K562 (cell line): Measurements from ENCODE around the gene ZNF512B. TPM values are rescaled to one million over a fixed set of nuclear protein-coding genes. Genes with fewer than 3 reads are reported as not detected.
A peak's percentile ranks its signal among the peaks of the same experiment; 100 is the strongest.

ENCODE experiments used
- ATAC-seq: fragments of 200-7000 bp; cut with Tn5 transposase; 3 replicates; pipeline ENCODE4 v1.9.1; 2020; ENCODE audit warnings: moderate library complexity
- BruUV-seq: library from RNA; stranded (reverse); fragments of 400-500 nt; replicated peaks from 2 replicates; lab custom pipeline; 2021; lab: Mats Ljungman, UMichigan
- CTCF ChIA-PET: fragments of 300-600 bp; formaldehyde crosslinking; extraction: SDS; loops from one replicate; lab custom pipeline; 2021; ENCODE audit warnings: low intra/inter-chr PET ratio; lab: Yijun Ruan, JAX
- POLR2A ChIA-PET: fragments of 300-600, 350-650 bp; sonication (Branson Sonifier 250); formaldehyde crosslinking; extraction: SDS; loops from one replicate; lab custom pipeline; 2021; ENCODE audit warnings: antibody characterized with exemption, inconsistent platforms; lab: Yijun Ruan, JAX
- DNase-seq, 4 experiments: peaks; one replicate each; pipeline versions ENCODE4 v3.0.0 to v3.0.0-alpha.2; 2011 to 2018; ENCODE audit warnings: low spot score in 3 of 4, mixed read lengths in 3 of 4; ENCODE audit errors: extremely low read depth in 1 of 4
- FAIRE-seq: peaks from 2 replicates; lab custom pipeline; 2011; peaks lifted over from hg19 to GRCh38; lab: Jason Lieb, UNC
- H2AFZ ChIP-seq: 2 replicates; pipeline ENCODE4 v1.6.0; 2011; ENCODE audit warnings: low read depth, low read length, control low read depth, inconsistent platforms
- H3K27ac ChIP-seq: fragments of 200-600 bp; 3 replicates; pipeline ENCODE4 v1.8.0; 2011; ENCODE audit warnings: low read depth, mild to moderate bottlenecking, control low read depth, inconsistent platforms, low read length, moderate library complexity, mixed read lengths; ENCODE audit errors: extremely low read depth
- H3K27me3 ChIP-seq, 2 experiments: fragments of 300-600 bp in 1 of 2; 2 replicates in 1 of 2; 3 replicates in 1 of 2; pipeline versions ENCODE4 v1.6.0 to v1.8.0; 2011; ENCODE audit warnings: inconsistent platforms in 2 of 2, low read length in 2 of 2, mild to moderate bottlenecking in 1 of 2, mixed read lengths in 1 of 2, moderate library complexity in 1 of 2; ENCODE audit not compliant: control insufficient read depth in 2 of 2, insufficient read depth in 2 of 2
- H3K36me3 ChIP-seq: fragments of 300-600 bp; 3 replicates; pipeline ENCODE4 v1.8.0; 2011; ENCODE audit warnings: mild to moderate bottlenecking, low read length, inconsistent platforms; ENCODE audit not compliant: control insufficient read depth, insufficient read depth
- H3K4me1 ChIP-seq, 2 experiments: fragments of 200-600 bp in 1 of 2; replicated peaks in 1 of 2; 2 replicates in 1 of 2; 3 replicates in 1 of 2; pipeline versions ENCODE4 v1.5.1 to v1.8.0; 2011; ENCODE audit warnings: inconsistent platforms in 2 of 2, low read length in 2 of 2, mild to moderate bottlenecking in 1 of 2, mixed read lengths in 1 of 2, moderate library complexity in 1 of 2; ENCODE audit not compliant: control insufficient read depth in 2 of 2, insufficient read depth in 2 of 2
- H3K4me2 ChIP-seq: 2 replicates; pipeline ENCODE4 v1.6.1; 2011; ENCODE audit warnings: low read length, control low read depth, inconsistent platforms, mixed read lengths; ENCODE audit not compliant: insufficient read depth
- H3K4me3 ChIP-seq: fragments of 200-600 bp; sonication (generic), shearing (Covaris generic); 2 replicates; pipeline ENCODE4 v1.5.1; 2016; ENCODE audit warnings: control low read depth, inconsistent platforms
- H3K79me2 ChIP-seq: fragments of 200-600 bp; 3 replicates; pipeline ENCODE4 v1.8.0; 2011; ENCODE audit warnings: low read length, inconsistent platforms; ENCODE audit not compliant: control insufficient read depth, insufficient read depth
- H3K9ac ChIP-seq, 2 experiments: 2 replicates each; pipeline versions ENCODE4 v1.6.0 to v1.6.1; 2011; ENCODE audit warnings: low read depth in 2 of 2, low read length in 2 of 2, control low read depth in 1 of 2, inconsistent platforms in 1 of 2, mild to moderate bottlenecking in 1 of 2, mixed read lengths in 1 of 2; ENCODE audit not compliant: insufficient read depth in 1 of 2
- H3K9me1 ChIP-seq: one replicate; pipeline ENCODE4 v1.6.0; 2011; ENCODE audit warnings: inconsistent platforms, mild to moderate bottlenecking, low read length, moderate library complexity; ENCODE audit not compliant: control insufficient read depth, insufficient read depth
- H3K9me3 ChIP-seq: replicated peaks from 2 replicates; pipeline ENCODE4 v1.5.1; 2011; ENCODE audit warnings: low read depth, low read length, inconsistent platforms; ENCODE audit not compliant: control insufficient read depth, insufficient read depth
- H4K20me1 ChIP-seq: replicated peaks from 2 replicates; pipeline ENCODE4 v1.6.1; 2011; ENCODE audit warnings: low read length, inconsistent platforms, mixed read lengths; ENCODE audit not compliant: control insufficient read depth, insufficient read depth
- BRD4 ChIP-seq: fragments of 200-600 bp; sonication (generic); IDR thresholded peaks from 2 replicates; pipeline ENCODE4 v1.6.1; 2017; ENCODE audit warnings: inconsistent platforms
- FOXA1 ChIP-seq: fragments of 450-650 bp; IDR thresholded peaks from 2 replicates; pipeline ENCODE4 v1.6.1; 2016; ENCODE audit warnings: mild to moderate bottlenecking, borderline replicate concordance
- MBD2 ChIP-seq: sonication (generic); IDR thresholded peaks from 2 replicates; pipeline ENCODE4 v1.6.1; 2016; ENCODE audit warnings: low read depth, borderline replicate concordance
- POLR2G ChIP-seq: fragments of 200-400 bp; formaldehyde crosslinking; IDR thresholded peaks from 2 replicates; pipeline ENCODE4 v1.6.1; 2017; ENCODE audit warnings: low read depth, mild to moderate bottlenecking, antibody characterized with exemption, low read length, moderate library complexity
- XRCC3 ChIP-seq: fragments of 450-650 bp; IDR thresholded peaks from 2 replicates; pipeline ENCODE4 v1.6.1; 2017; ENCODE audit warnings: mild to moderate bottlenecking, moderate library complexity
- ZBTB9 ChIP-seq: fragments of 450-650 bp; formaldehyde crosslinking; IDR thresholded peaks from 2 replicates; pipeline ENCODE4 v1.4.0; 2020; ENCODE audit warnings: mild to moderate bottlenecking, moderate library complexity
- WGBS: fragments of 100-300 bp; shearing (Covaris generic); methylation state at CpG from one replicate; pipeline ENCODE4 v1.1.6; 2016; ENCODE audit warnings: low coverage, mixed read lengths; ENCODE audit not compliant: insufficient coverage; ENCODE audit errors: missing lambda C conversion rate; 5-methylcytosine and 5-hydroxymethylcytosine counted together
- in situ Hi-C: fragments of 300-500 bp; cut with MboI; formaldehyde crosslinking; loops from 4 replicates; pipeline ENCODE4 v1.15.0; 2018; ENCODE audit warnings: inconsistent platforms, mixed read lengths
- intact Hi-C: fragments of 100-400 bp; cut with micrococcal nuclease; formaldehyde crosslinking; loops from 2 replicates; pipeline ENCODE4 v1.14.2; 2022
- polyA plus RNA-seq, 8 experiments: library from polyadenylated mRNA; depleted of rRNA in 4 of 8; stranded (reverse) in 5 of 8; unstranded in 3 of 8; fragments of >200 nt; fragmentation: Nextera tagmentation in 2 of 8; fragmentation: Illumina TruSeq in 1 of 8; extraction: Ambion mirVana in 2 of 8; extraction: Trizol in 1 of 8; gene quantifications; 2 replicates each; pipeline versions ENCODE4 v1.2.1 to v1.2.3, GENCODE V29; 2011 to 2014; ENCODE audit warnings: inconsistent platforms in 1 of 8, missing spikeins in 1 of 8
- total RNA-seq, 7 experiments: library from RNA; depleted of rRNA in 6 of 7; stranded (reverse); fragments of >200 nt in 6 of 7; fragmentation: Illumina TruSeq in 2 of 7; extraction: Trizol in 2 of 7; gene quantifications; 2 replicates each; pipeline versions ENCODE4 v1.2.1 to v1.2.3, GENCODE V29; 2011 to 2021; ENCODE audit warnings: low replicate concordance in 1 of 7

Gene ZNF512B
- total and polyA plus RNA-seq, 9 of the 15 experiments (the other 6 are each of a cell fraction or from before 2014, with no cell fraction given): 0.01 to 27.8 (median 8.2) TPM

- intact Hi-C loops: no loop called here
- H3K36me3 ChIP-seq: peaks cover 88% of the 10 kb centered on the region; the same call in 2 of the 3 replicates
- peak overlapping the region in 1 of 2 experiments; percentile 26; a peak in 2 of 4 replicates for H3K9ac ChIP-seq
- ChIA-PET CTCF (no interaction called here), POLR2A (interaction anchor here (0.6 to 1.4 kb wide), 4 partner anchors 8 to 68 kb away, joined by 3 read pairs; partner anchors contain the start of gene TPD52L2)
- no peaks in the 10 kb centered on the region for H3K9me3 ChIP-seq
- no peak overlapping the region for H3K4me3 ChIP-seq
- TF ChIP-seq POLR2G: 0 out of 2 replicates have a peak, but pooled peaks have one; percentile 6
- no peak for TF ChIP-seq XRCC3
- TF ChIP-seq MBD2: peak; percentile 27; the same call in 1 of the 2 replicates
- TF ChIP-seq BRD4: no peak
- no peak for TF ChIP-seq FOXA1
- TF ChIP-seq ZBTB9 (CRISPR knock-in tag): peak; percentile 98
- ATAC-seq (no peak), DNase-seq (no peak), FAIRE-seq (no peak)
- 96% methylated on average over 14 of the region's 17 CpGs for whole genome bisulfite sequencing
- in situ Hi-C loops: no loop called here
- BruUV-seq: no TSS peak
- H2AFZ ChIP-seq: no peak overlapping the region
- H4K20me1 ChIP-seq: peaks cover 4% of the 10 kb centered on the region; the same call in 1 of the 2 replicates
- H3K4me2 ChIP-seq: no peak overlapping the region
- H3K27ac ChIP-seq: no peak overlapping the region
- H3K4me1 ChIP-seq: peaks cover 0 to 27% of the 10 kb centered on the region in 2 experiments; a peak in 2 of 5 replicates
- no peaks in the 10 kb centered on the region; the same call in 2 of the 3 replicates for H3K79me2 ChIP-seq
- no peaks in the 10 kb centered on the region for H3K27me3 ChIP-seq
- no peaks in the 10 kb centered on the region for H3K9me1 ChIP-seq
These were observed 37.0 kb downstream of the ZNF512B start for GRCh38 chr20:63932606-63933160.
